ENCODE measurements around the gene XYLT1. TPM values are rescaled to one million over a fixed set of nuclear protein-coding genes. Genes with fewer than 3 reads are reported as not detected.

The XYLT1 gene
- total RNA-seq: 0.21 and 0.96 TPM in 2 replicates

DNA sequence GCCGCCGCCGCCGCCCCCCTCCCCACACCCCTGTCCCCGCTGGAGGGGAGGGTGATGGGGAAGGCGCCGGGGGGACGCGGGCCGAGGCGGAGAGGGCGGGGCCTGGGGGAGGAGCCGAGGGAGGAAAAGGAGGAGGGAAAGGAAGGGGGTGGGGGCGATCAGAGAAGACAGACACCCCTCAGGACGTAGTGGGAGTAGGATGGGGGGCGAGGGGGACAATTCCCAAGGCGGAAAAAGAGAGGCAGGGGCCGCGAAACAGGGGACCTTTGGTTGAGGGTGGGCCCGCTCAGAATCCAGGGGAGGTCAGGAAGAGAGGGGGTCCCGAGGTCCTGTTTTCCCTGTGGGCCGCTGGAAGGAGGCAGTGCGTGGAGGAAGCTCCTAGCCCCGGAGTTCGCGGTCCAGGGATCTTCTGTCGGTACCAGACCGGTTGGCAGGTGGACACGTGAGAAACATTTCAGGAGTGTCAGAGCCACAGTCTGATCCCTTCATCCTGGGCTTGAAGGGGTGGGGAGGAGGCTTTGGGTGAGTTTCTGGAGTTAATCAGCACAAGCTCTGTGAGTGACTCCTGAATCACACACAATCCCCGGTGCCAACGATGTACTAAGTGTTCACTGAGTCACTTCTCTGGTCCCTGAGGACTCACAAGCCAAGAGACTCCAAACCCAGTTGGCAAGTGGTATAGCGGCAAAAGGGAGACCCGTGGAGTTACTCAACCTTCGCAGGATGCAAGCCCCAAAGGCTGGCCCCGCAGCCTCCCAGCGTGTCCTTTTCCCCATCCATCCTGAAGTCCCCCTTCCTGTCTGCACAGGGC is at the start of gene XYLT1:
TSS of gene XYLT1 (minus strand) at position 53 of the 811 bp plus-strand sequence. CDS start 164 bp downstream, outside the sequence.

